ENCODE measurements around the gene UNC119. TPM values are rescaled to one million over a fixed set of nuclear protein-coding genes. Genes with fewer than 3 reads are reported as not detected.
"Not testable (repeated sequence)": the region's sequence is repeated elsewhere in the genome, so short reads cannot be mapped to it uniquely, and the experiment has no call there.

The UNC119 gene
- total and polyA plus RNA-seq, 2 experiments from 2014 or later: 101 to 124 TPM

DNA sequence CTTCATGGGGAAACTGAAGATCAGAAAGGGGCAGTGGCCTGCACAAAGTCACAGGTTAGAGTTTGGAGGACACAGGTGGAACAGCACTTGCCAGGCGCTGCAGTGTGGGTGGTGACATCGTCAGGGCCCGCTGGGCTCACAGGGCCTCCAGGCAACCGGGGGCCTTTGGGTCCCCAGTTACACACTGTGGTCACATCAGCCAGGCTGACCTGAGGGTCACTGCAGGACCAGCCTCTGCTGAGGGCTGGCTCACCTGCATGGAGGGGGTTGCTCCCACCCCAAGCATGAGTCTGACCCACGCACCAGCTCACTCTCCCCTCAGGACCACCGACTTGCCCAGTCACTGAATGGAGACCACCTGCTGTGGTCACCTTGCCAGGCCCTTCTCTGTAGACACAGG is 29.2 kb downstream of the UNC119 start:
- H3K27me3 ChIP-seq: no peaks in the 10 kb centered on the region
- no peak for DNase-seq (ENCODE audit: low read depth in 1 of 2, low spot score in 1 of 2)
- H3K9me3 ChIP-seq (ENCODE audit: low read depth): no peaks in the 10 kb centered on the region
- H3K36me3 ChIP-seq: no peaks in the 10 kb centered on the region
- H3K4me3 ChIP-seq: no peak overlapping the region
- TF ChIP-seq, protein P1, sequence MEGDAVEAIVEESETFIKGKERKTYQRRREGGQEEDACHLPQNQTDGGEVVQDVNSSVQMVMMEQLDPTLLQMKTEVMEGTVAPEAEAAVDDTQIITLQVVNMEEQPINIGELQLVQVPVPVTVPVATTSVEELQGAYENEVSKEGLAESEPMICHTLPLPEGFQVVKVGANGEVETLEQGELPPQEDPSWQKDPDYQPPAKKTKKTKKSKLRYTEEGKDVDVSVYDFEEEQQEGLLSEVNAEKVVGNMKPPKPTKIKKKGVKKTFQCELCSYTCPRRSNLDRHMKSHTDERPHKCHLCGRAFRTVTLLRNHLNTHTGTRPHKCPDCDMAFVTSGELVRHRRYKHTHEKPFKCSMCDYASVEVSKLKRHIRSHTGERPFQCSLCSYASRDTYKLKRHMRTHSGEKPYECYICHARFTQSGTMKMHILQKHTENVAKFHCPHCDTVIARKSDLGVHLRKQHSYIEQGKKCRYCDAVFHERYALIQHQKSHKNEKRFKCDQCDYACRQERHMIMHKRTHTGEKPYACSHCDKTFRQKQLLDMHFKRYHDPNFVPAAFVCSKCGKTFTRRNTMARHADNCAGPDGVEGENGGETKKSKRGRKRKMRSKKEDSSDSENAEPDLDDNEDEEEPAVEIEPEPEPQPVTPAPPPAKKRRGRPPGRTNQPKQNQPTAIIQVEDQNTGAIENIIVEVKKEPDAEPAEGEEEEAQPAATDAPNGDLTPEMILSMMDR (IDR thresholded peaks at IDR 0.05; ENCODE audit: low read depth, low read length): no peak
- H3K27ac ChIP-seq: no peak overlapping the region
- peaks cover 17% of the 10 kb centered on the region for H3K4me1 ChIP-seq (ENCODE audit: low read depth)

DNA sequence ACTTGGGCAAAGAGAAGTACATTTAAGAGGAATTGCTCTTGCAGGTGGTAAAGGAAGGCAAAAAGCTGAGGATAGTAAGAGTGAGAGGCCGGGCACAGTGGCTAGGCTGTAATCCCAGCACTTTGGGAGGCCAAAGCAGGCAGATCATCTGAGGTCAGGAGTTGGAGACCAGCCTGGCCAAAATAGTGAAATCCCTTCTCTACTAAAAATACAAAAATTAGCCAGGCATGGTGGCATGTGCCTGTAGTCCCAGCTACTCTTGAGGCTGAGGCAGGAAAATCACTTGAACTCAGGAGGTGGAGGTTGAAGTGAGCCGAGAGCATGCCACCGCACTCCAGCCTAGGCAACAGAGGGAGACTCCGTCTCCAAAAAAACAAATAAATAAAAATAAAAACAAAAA is 30.1 kb downstream of the UNC119 start:
- not testable (repeated sequence) for H3K4me3 ChIP-seq; H3K27ac ChIP-seq; DNase-seq (ENCODE audit: low read depth in 1 of 2, low spot score in 1 of 2); H3K9me3 ChIP-seq (ENCODE audit: low read depth); H3K27me3 ChIP-seq; H3K36me3 ChIP-seq
- H3K4me1 ChIP-seq (ENCODE audit: low read depth): peaks cover 17% of the 10 kb centered on the region

DNA sequence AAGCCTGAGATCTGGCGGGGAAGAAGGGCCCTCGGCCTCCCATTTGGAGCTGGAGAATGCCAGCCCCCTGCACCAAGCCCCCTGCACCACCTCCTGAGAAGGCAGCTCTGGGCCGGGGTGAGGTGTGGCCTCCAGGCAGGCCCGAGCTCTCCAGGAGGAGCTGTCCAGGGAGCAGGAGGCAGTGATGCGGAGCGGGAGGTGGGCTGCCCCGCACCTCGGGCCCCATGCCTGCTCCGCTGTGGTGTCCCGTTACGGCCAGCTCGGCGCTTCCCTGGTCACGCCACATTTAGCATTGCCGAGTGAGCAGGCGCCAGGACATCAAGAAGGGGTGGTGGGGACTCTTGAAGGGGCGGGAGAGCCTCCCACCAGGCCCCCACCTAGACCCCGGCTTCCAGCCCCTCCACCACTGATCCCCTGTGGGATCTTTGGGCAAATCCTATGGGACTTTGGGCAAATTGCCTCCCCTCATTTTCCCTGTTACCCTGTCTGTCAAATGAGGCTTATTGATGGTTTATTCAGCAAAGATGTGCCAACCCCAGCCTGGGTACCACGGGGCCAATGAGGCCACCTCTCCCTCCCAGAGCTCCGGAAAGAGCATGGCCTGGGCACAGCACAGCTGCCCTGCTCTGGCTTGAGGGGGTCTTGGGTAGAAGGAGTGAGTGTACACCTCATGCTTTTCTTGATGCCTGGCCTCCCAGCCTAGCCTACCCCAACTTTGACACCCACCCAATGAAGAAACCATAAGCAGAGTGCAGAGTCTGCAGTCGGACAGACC is 30.9 kb downstream of the UNC119 start:
- Histone ChIP-seq H3K4me3 (no peak overlapping the region), H3K9me3 (ENCODE audit: low read depth) (no peaks in the 10 kb centered on the region), H3K27ac (no peak overlapping the region), H3K4me1 (ENCODE audit: low read depth) (peaks cover 17% of the 10 kb centered on the region), H3K27me3 (no peaks in the 10 kb centered on the region), H3K36me3 (no peaks in the 10 kb centered on the region)
- DNase-seq (ENCODE audit: low read depth in 1 of 2, low spot score in 1 of 2): peak in 1 of 2 donors; percentile 46
- TF ChIP-seq, protein P1 (IDR thresholded peaks at IDR 0.05; ENCODE audit: low read depth, low read length): no peak

DNA sequence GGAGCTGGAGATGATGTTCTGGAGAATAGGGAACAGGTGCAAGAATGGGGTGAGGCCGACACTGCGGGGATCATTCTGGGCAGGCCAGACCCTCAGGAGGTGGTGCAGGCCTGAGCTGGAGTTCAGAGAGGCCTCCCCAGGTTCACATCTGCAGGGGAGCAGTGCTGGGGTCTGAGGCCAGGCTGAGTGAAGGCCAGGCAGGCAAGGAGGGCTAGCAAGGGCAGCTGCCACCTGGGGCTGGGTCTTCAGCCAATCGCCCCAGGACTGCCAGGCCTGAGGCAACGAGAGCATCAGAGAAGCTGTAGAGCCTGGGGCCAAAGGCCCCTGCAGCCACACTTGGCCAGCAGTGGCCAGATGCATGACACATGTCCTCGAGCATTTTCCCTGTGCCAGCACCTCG is 31.7 kb downstream of the UNC119 start:
- Histone ChIP-seq H3K4me1 (ENCODE audit: low read depth) (peaks cover 11% of the 10 kb centered on the region), H3K36me3 (no peaks in the 10 kb centered on the region), H3K9me3 (ENCODE audit: low read depth) (no peaks in the 10 kb centered on the region), H3K27ac (no peak overlapping the region), H3K27me3 (no peaks in the 10 kb centered on the region), H3K4me3 (no peak overlapping the region)
- TF ChIP-seq, protein P1 (IDR thresholded peaks at IDR 0.05; ENCODE audit: low read depth, low read length): no peak
- no peak for DNase-seq (ENCODE audit: low read depth in 1 of 2, low spot score in 1 of 2)

DNA sequence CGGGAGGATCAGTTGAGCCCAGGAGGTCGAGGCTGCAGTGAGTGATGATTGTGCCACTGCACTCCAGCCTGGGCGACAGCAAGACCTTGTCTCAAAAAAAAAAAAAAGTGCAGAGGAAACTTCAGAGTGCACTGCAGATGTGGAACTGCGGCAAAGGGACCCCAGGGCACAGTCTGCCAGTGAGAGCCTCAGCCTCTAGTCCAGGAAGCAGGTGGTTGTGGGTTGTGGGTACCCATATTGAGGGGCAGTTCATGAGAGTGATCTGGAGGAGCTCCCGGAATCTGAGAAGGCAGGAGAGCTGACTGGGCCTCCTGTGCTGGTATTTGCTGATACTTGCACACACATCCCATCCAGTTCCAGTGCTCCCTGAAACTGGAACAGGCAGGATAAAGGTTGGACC is 33.2 kb downstream of the UNC119 start:
- H3K36me3 ChIP-seq: no peaks in the 10 kb centered on the region
- TF ChIP-seq, protein P1 (IDR thresholded peaks at IDR 0.05; ENCODE audit: low read depth, low read length): no peak
- DNase-seq (ENCODE audit: low read depth in 1 of 2, low spot score in 1 of 2): no peak
- no peaks in the 10 kb centered on the region for H3K9me3 ChIP-seq (ENCODE audit: low read depth)
- no peaks in the 10 kb centered on the region for H3K4me1 ChIP-seq (ENCODE audit: low read depth)
- no peak overlapping the region for H3K4me3 ChIP-seq
- H3K27me3 ChIP-seq: no peaks in the 10 kb centered on the region
- no peak overlapping the region for H3K27ac ChIP-seq

DNA sequence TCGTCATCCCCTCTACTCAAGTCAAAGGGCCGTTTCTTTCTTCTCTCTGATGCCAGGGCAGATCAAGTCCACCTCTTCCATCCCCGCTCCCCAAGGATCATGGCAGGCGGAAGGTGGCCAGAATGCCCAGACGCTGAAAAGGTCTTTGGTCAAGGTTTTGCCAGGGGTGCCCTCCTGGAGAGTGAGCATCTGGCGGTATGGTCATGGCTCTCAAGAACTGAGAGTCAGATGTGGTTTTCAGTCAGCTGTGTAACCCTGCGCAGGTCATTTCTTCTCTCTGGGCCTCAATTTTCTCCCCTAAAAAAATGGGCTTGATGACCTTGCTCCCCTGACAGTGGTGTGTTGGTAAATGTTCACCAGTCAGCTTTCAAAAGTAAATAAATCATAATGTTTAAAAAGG is 33.8 kb downstream of the UNC119 start:
- H3K4me3 ChIP-seq: no peak overlapping the region
- TF ChIP-seq, protein P1 (IDR thresholded peaks at IDR 0.05; ENCODE audit: low read depth, low read length): no peak
- no peak overlapping the region for H3K27ac ChIP-seq
- no peaks in the 10 kb centered on the region for H3K27me3 ChIP-seq
- no peaks in the 10 kb centered on the region for H3K36me3 ChIP-seq
- no peaks in the 10 kb centered on the region for H3K4me1 ChIP-seq (ENCODE audit: low read depth)
- no peaks in the 10 kb centered on the region for H3K9me3 ChIP-seq (ENCODE audit: low read depth)
- DNase-seq (ENCODE audit: low read depth in 1 of 2, low spot score in 1 of 2): no peak
